Measurements from ENCODE around the gene LARP1B. TPM values are rescaled to one million over a fixed set of nuclear protein-coding genes. Genes with fewer than 3 reads are reported as not detected.

The LARP1B gene
- total and polyA plus RNA-seq, 2 donors (not counting 1 experiment from before 2014, with no cell fraction given): 4.5 to 14.6 TPM

GRCh38 chr4:128159967-128160366, 98.9 kb downstream of the LARP1B start:
- H3K9me3 ChIP-seq (ENCODE audit: control extremely low read depth in 1 of 3, control insufficient read depth in 2 of 3, insufficient read depth in 1 of 3, low read length in 2 of 3): peaks cover 0 to 3% (median 0%) of the 10 kb centered on the region in 3 donors
- no peaks in the 10 kb centered on the region for H3K9me3 Mint-ChIP-seq (ENCODE audit: insufficient read depth)
- peaks cover 2% of the 10 kb centered on the region for H3K4me1 Mint-ChIP-seq
- DNase-seq (no peak), ATAC-seq (ENCODE audit: low read depth) (no peak)
- no peaks in the 10 kb centered on the region for H3K27me3 Mint-ChIP-seq
- POLR2A ChIA-PET: no interaction called here
- no peak for TF ChIP-seq EZH2 (IDR thresholded peaks at IDR 0.05; ENCODE audit: borderline replicate concordance, insufficient read depth, low read depth, low read length, poor library complexity, severe bottlenecking)
- TF ChIP-seq CTCF (IDR thresholded peaks at IDR 0.05): no peak
- no CpG with 5 or more reads among the region's 2 CpGs for WGBS (ENCODE audit: insufficient coverage)
- no peaks in the 10 kb centered on the region for H4K20me1 ChIP-seq (ENCODE audit: control insufficient read depth, insufficient read depth, low read length, poor library complexity, severe bottlenecking)
- H3K4me3 Mint-ChIP-seq: no peak overlapping the region
- no peak overlapping the region for H3K4me2 ChIP-seq (replicated peaks; ENCODE audit: low read depth, low read length, poor library complexity, severe bottlenecking)
- H3K27ac ChIP-seq (ENCODE audit: low read length in 2 of 2): no peak overlapping the region
- intact Hi-C loops (cut with micrococcal nuclease): no loop called here
- H2AFZ ChIP-seq (ENCODE audit: insufficient read depth, low read depth, low read length, poor library complexity, severe bottlenecking): no peak overlapping the region
- no peak overlapping the region for H3K27ac Mint-ChIP-seq
- H3K36me3 ChIP-seq (replicated peaks in 1 of 2; ENCODE audit: control extremely low read depth in 1 of 2, control insufficient read depth in 1 of 2, extremely low read depth in 1 of 2, insufficient read depth in 2 of 2, low read length in 1 of 2): no peaks in the 10 kb centered on the region
- no peaks in the 10 kb centered on the region for H3K79me2 ChIP-seq (ENCODE audit: control insufficient read depth, insufficient read depth, low read length)
- CTCF ChIA-PET: no interaction called here
- H3K9ac ChIP-seq (ENCODE audit: low read length): no peak overlapping the region
- no peaks in the 10 kb centered on the region for H3K27me3 ChIP-seq (replicated peaks in 1 of 4; ENCODE audit: control extremely low read depth in 1 of 4, control insufficient read depth in 3 of 4, insufficient read depth in 4 of 4, low read length in 3 of 4)
- H3K4me3 ChIP-seq (ENCODE audit: control extremely low read depth in 1 of 5, extremely low read depth in 1 of 5, insufficient read depth in 1 of 5, low read depth in 2 of 5, low read length in 4 of 5): no peak overlapping the region
- no peaks in the 10 kb centered on the region for H3K4me1 ChIP-seq (ENCODE audit: control insufficient read depth in 2 of 2, insufficient read depth in 2 of 2, low read length in 2 of 2)

- intact Hi-C loops (cut with micrococcal nuclease): no loop called here
- H3K79me2 ChIP-seq (ENCODE audit: control insufficient read depth, insufficient read depth, low read length): no peaks in the 10 kb centered on the region
- no peak overlapping the region for H3K4me3 ChIP-seq (ENCODE audit: control extremely low read depth in 1 of 5, extremely low read depth in 1 of 5, insufficient read depth in 1 of 5, low read depth in 2 of 5, low read length in 4 of 5)
- no peaks in the 10 kb centered on the region for H3K4me1 ChIP-seq (ENCODE audit: control insufficient read depth in 2 of 2, insufficient read depth in 2 of 2, low read length in 2 of 2)
- Mint-ChIP-seq H3K9me3 (ENCODE audit: insufficient read depth) (no peaks in the 10 kb centered on the region), H3K27me3 (no peaks in the 10 kb centered on the region), H3K4me3 (no peak overlapping the region), H3K27ac (no peak overlapping the region), H3K4me1 (peaks cover 2% of the 10 kb centered on the region)
- no peak overlapping the region for H3K9ac ChIP-seq (ENCODE audit: low read length)
- H3K36me3 ChIP-seq (replicated peaks in 1 of 2; ENCODE audit: control extremely low read depth in 1 of 2, control insufficient read depth in 1 of 2, extremely low read depth in 1 of 2, insufficient read depth in 2 of 2, low read length in 1 of 2): no peaks in the 10 kb centered on the region
- H3K4me2 ChIP-seq (replicated peaks; ENCODE audit: low read depth, low read length, poor library complexity, severe bottlenecking): no peak overlapping the region
- no peak overlapping the region for H2AFZ ChIP-seq (ENCODE audit: insufficient read depth, low read depth, low read length, poor library complexity, severe bottlenecking)
- ATAC-seq (ENCODE audit: low read depth) (no peak), DNase-seq (no peak)
- H3K27ac ChIP-seq (ENCODE audit: low read length in 2 of 2): no peak overlapping the region
- ChIA-PET CTCF (no interaction called here), POLR2A (no interaction called here)
- H4K20me1 ChIP-seq (ENCODE audit: control insufficient read depth, insufficient read depth, low read length, poor library complexity, severe bottlenecking): no peaks in the 10 kb centered on the region
- WGBS (ENCODE audit: insufficient coverage): no CpG with 5 or more reads among the region's 1 CpG
- H3K9me3 ChIP-seq (ENCODE audit: control extremely low read depth in 1 of 3, control insufficient read depth in 2 of 3, insufficient read depth in 1 of 3, low read length in 2 of 3): peaks cover 0 to 3% (median 0%) of the 10 kb centered on the region in 3 donors
- no peaks in the 10 kb centered on the region for H3K27me3 ChIP-seq (replicated peaks in 1 of 4; ENCODE audit: control extremely low read depth in 1 of 4, control insufficient read depth in 3 of 4, insufficient read depth in 4 of 4, low read length in 3 of 4)
- TF ChIP-seq CTCF (IDR thresholded peaks at IDR 0.05) (no peak), EZH2 (IDR thresholded peaks at IDR 0.05; ENCODE audit: borderline replicate concordance, insufficient read depth, low read depth, low read length, poor library complexity, severe bottlenecking) (no peak)
These were observed 100.0 kb downstream of the LARP1B start for GRCh38 chr4:128161138-128161537.

Measured in B cell (primary cell).